NCI-H526 treated with DMSO at 0.1 percent for 48 hours (cell line): ENCODE data around the gene NNT.
"Not testable (repeated sequence)": the region's sequence is repeated elsewhere in the genome, so short reads cannot be mapped to it uniquely, and the experiment has no call there.

Experiments
- DNase-seq: peaks from one replicate; lab custom pipeline; 2025; lab: John Stamatoyannopoulos, UW

NNT gene

GRCh38 chr5:43667379-43667778 is 64.4 kb downstream of the NNT start:
- DNase-seq, result not testable (repeated sequence)

- DNase-seq, result no peak
Measured at GRCh38 chr5:43674536-43674935, 71.6 kb downstream of the NNT start.

- no peak for DNase-seq
Measured at GRCh38 chr5:43675357-43675756, 72.4 kb downstream of the NNT start.

- no peak for DNase-seq
Measured at GRCh38 chr5:43676083-43676840, 73.3 kb downstream of the NNT start.

GRCh38 chr5:43677253-43677652 is 74.3 kb downstream of the NNT start:
- DNase-seq, result no peak

- no peak for DNase-seq
Measured at GRCh38 chr5:43679214-43679613, 76.2 kb downstream of the NNT start.

GRCh38 chr5:43680286-43680685 is 77.3 kb downstream of the NNT start:
- DNase-seq, result no peak

GRCh38 chr5:43683884-43684471 is 81.0 kb downstream of the NNT start:
- no peak for DNase-seq

- DNase-seq, result no peak
Measured at GRCh38 chr5:43685252-43685950, 82.4 kb downstream of the NNT start.

- no peak for DNase-seq
Measured at GRCh38 chr5:43687275-43687674, 84.3 kb downstream of the NNT start.

- no peak for DNase-seq
Measured at GRCh38 chr5:43691275-43691674, 88.3 kb downstream of the NNT start.

GRCh38 chr5:43691893-43692292 is 88.9 kb downstream of the NNT start:
- no peak for DNase-seq

GRCh38 chr5:43693411-43693810 is 90.4 kb downstream of the NNT start:
- DNase-seq, result no peak

- no peak for DNase-seq
Measured at GRCh38 chr5:43694027-43694426, 91.0 kb downstream of the NNT start.

- not testable (repeated sequence) for DNase-seq
Measured at GRCh38 chr5:43696444-43696843, 93.5 kb downstream of the NNT start.

GRCh38 chr5:43699910-43700309 is 96.9 kb downstream of the NNT start:
- no peak for DNase-seq

- no peak for DNase-seq
Measured at GRCh38 chr5:43700601-43701000, 97.6 kb downstream of the NNT start.

- no peak for DNase-seq
Measured at GRCh38 chr5:43701227-43701626, 98.2 kb downstream of the NNT start.

GRCh38 chr5:43702293-43702692 is 99.3 kb downstream of the NNT start:
- no peak for DNase-seq

GRCh38 chr5:43702815-43703214 is 99.8 kb downstream of the NNT start:
- no peak for DNase-seq

- no peak for DNase-seq
Measured at GRCh38 chr5:43704243-43704642, 101.3 kb downstream of the NNT start.

GRCh38 chr5:43706576-43706975 is 103.6 kb downstream of the NNT start:
- DNase-seq, result not testable (repeated sequence)

- no peak for DNase-seq
Measured at GRCh38 chr5:43711496-43711895, 108.5 kb downstream of the NNT start.
